Smooth muscle cell (in vitro differentiated cells): ENCODE results near the gene RPP14. TPM values are rescaled to one million over a fixed set of nuclear protein-coding genes. Genes with fewer than 3 reads are reported as not detected.

Source experiments
- DNase-seq: peaks from one replicate; lab custom pipeline; 2025; ENCODE audit not compliant: unreplicated experiment; lab: John Stamatoyannopoulos, UW
- H2AFZ ChIP-seq: fragments of 200-600 bp; sonication (generic); 2 replicates; pipeline ENCODE4 v1.6.0; 2016; ENCODE audit warnings: antibody characterized with exemption, low read depth, mild to moderate bottlenecking
- H3F3A ChIP-seq: fragments of 200-600 bp; sonication (generic); 2 replicates; pipeline ENCODE4 v1.6.0; 2017; ENCODE audit warnings: antibody characterized with exemption, low read depth
- H3K27ac ChIP-seq: fragments of 200-600 bp; sonication (generic); 2 replicates; pipeline ENCODE4 v1.5.1; 2016; ENCODE audit warnings: low read depth, mild to moderate bottlenecking
- H3K27me3 ChIP-seq: fragments of 200-600 bp; sonication (generic); 2 replicates; pipeline ENCODE4 v1.6.1; 2016; ENCODE audit warnings: low read depth, mild to moderate bottlenecking
- H3K36me3 ChIP-seq: fragments of 200-600 bp; sonication (generic); 2 replicates; pipeline ENCODE4 v1.5.1; 2016; ENCODE audit warnings: low read depth
- H3K4me1 ChIP-seq: fragments of 200-600 bp; sonication (generic); 2 replicates; pipeline ENCODE4 v1.5.1; 2016; ENCODE audit warnings: low read depth
- H3K4me2 ChIP-seq: fragments of 200-600 bp; sonication (generic); 2 replicates; pipeline ENCODE4 v1.6.0; 2016; ENCODE audit warnings: mild to moderate bottlenecking
- H3K4me3 ChIP-seq: fragments of 200-600 bp; sonication (generic); 2 replicates; pipeline ENCODE4 v1.5.1; 2016; ENCODE audit warnings: mild to moderate bottlenecking
- H3K79me2 ChIP-seq: fragments of 200-600 bp; sonication (generic); 2 replicates; pipeline ENCODE4 v1.6.0; 2016; ENCODE audit warnings: low read depth, mild to moderate bottlenecking
- H3K9ac ChIP-seq: fragments of 200-600 bp; sonication (generic); 2 replicates; pipeline ENCODE4 v1.6.0; 2016; ENCODE audit warnings: low read depth
- H3K9me3 ChIP-seq: fragments of 200-600 bp; sonication (generic); replicated peaks from 2 replicates; pipeline ENCODE4 v1.5.1; 2016; ENCODE audit warnings: low read depth
- H4K20me1 ChIP-seq: fragments of 200-600 bp; sonication (generic); 2 replicates; pipeline ENCODE4 v1.6.0; 2016; ENCODE audit warnings: low read depth
- CTCF ChIP-seq: fragments of 200-600 bp; sonication (generic); IDR thresholded peaks from 2 replicates; pipeline ENCODE4 v1.5.1; 2017; ENCODE audit warnings: borderline replicate concordance, mild to moderate bottlenecking, antibody characterized with exemption; ENCODE audit not compliant: insufficient read depth, poor library complexity, severe bottlenecking
- WGBS: methylation state at CpG from one replicate; pipeline ENCODE4 v1.1.7; 2016; ENCODE audit warnings: low lambda C conversion rate; 5-methylcytosine and 5-hydroxymethylcytosine counted together
- polyA plus RNA-seq: library from polyadenylated mRNA; unstranded; fragments of >200 nt; fragmentation: Nextera tagmentation; extraction: Ambion mirVana; gene quantifications from 2 replicates; pipeline ENCODE4 v1.2.1, GENCODE V29; 2016
- total RNA-seq: library from RNA; depleted of rRNA; stranded (reverse); fragments of >200 nt; gene quantifications from 2 replicates; pipeline ENCODE4 v1.2.3, GENCODE V29; 2014

RPP14 gene
- total and polyA plus RNA-seq, 2 experiments from 2014 or later, result 9.8 to 10.4 TPM

DNA sequence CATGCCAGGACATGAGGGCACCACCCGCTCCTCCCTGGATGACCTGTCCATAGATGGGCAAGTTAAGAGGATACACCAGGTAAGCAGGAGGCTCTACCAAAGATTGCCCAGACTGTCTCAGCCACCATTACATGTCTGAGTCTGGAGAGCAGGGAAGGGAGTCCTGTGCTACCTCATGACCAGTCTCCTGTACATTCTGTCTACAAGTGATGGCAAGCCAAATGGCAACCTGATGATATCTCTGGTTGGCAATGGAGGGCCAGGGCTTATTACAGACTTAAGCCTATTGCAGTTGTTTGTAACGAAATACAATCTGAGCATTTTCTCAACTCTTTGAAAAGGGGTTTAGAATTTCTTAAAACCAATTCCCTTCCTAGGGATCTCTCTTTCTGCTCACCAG is 36.7 kb upstream of the RPP14 start:
- DNase-seq, result no peak
- H4K20me1 ChIP-seq, result no peaks in the 10 kb centered on the region
- H3K27ac ChIP-seq, result no peak overlapping the region
- 93% methylated on average over 2 of the region's 2 CpGs for WGBS
- no peaks in the 10 kb centered on the region for H3K79me2 ChIP-seq
- no peaks in the 10 kb centered on the region for H3K4me1 ChIP-seq
- no peak overlapping the region for H3K9ac ChIP-seq
- no peak overlapping the region for H3K4me2 ChIP-seq
- H2AFZ ChIP-seq, result no peak overlapping the region
- no peaks in the 10 kb centered on the region for H3K36me3 ChIP-seq
- no peaks in the 10 kb centered on the region for H3K27me3 ChIP-seq
- no peak overlapping the region for H3K4me3 ChIP-seq
- no peaks in the 10 kb centered on the region for H3K9me3 ChIP-seq
- H3F3A ChIP-seq, result no peaks in the 10 kb centered on the region
- no peak for TF ChIP-seq CTCF

DNA sequence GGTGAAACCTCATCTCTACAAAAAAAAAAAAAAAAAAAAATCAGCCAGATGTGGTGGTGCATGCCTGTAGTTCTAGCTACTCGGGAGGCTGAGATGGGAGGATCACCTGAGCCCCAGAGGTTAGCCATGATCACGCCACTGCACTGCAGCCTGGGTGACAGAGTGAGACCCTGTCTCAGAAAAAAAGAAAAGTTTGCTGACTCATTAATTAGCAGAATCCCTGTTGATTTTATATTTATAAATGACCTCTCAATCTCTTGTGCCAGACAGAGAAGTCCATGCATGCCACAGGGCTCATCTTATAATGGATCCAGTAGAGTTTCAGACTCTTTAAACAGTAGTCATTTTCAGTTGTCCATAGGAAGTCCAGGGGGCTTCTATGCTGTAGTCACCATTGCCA is 35.6 kb upstream of the RPP14 start:
- Histone ChIP-seq H3K36me3 (no peaks in the 10 kb centered on the region), H3F3A (no peaks in the 10 kb centered on the region), H3K79me2 (no peaks in the 10 kb centered on the region), H3K27me3 (no peaks in the 10 kb centered on the region), H2AFZ (no peak overlapping the region), H3K9me3 (no peaks in the 10 kb centered on the region), H4K20me1 (no peaks in the 10 kb centered on the region), H3K4me2 (no peak overlapping the region), H3K27ac (no peak overlapping the region), H3K9ac (no peak overlapping the region), H3K4me1 (no peaks in the 10 kb centered on the region), H3K4me3 (no peak overlapping the region)
- DNase-seq, result no peak
- no peak for TF ChIP-seq CTCF
- 94% methylated on average over 2 of the region's 2 CpGs for WGBS

GRCh38 chr3:58271901-58272501 is 34.0 kb upstream of the RPP14 start:
- peak overlapping the region; percentile 66 for H2AFZ ChIP-seq
- DNase-seq, result no peak
- WGBS, result 94% methylated on average over 7 of the region's 7 CpGs

More at GRCh38 chr3:58271901-58272501, 34.0 kb upstream of the RPP14 start:
- H3F3A ChIP-seq, result no peaks in the 10 kb centered on the region
- H3K9me3 ChIP-seq, result no peaks in the 10 kb centered on the region
- peak overlapping the region; percentile 86 for H3K27ac ChIP-seq
- H3K4me2 ChIP-seq, result peak overlapping the region; percentile 71
- H3K79me2 ChIP-seq, result no peaks in the 10 kb centered on the region
- H3K9ac ChIP-seq, result peak overlapping the region; percentile 50
- no peak for TF ChIP-seq CTCF
- no peaks in the 10 kb centered on the region for H4K20me1 ChIP-seq
- H3K36me3 ChIP-seq, result no peaks in the 10 kb centered on the region
- no peak overlapping the region for H3K4me3 ChIP-seq
- no peaks in the 10 kb centered on the region for H3K27me3 ChIP-seq
- no peaks in the 10 kb centered on the region for H3K4me1 ChIP-seq
